ENCODE results near the gene BACE2. TPM values are rescaled to one million over a fixed set of nuclear protein-coding genes. Genes with fewer than 3 reads are reported as not detected.
A peak's percentile ranks its signal among the peaks of the same experiment; 100 is the strongest.
"Not testable (repeated sequence)": the region's sequence is repeated elsewhere in the genome, so short reads cannot be mapped to it uniquely, and the experiment has no call there.

The BACE2 gene
- total RNA-seq, 1 donor from 2014 or later = 174 TPM

GRCh38 chr21:41215856-41216408 lies 48.0 kb downstream of the BACE2 start:
- no peak for DNase-seq (ENCODE audit: low spot score)

GRCh38 chr21:41216486-41216885 lies 48.5 kb downstream of the BACE2 start:
- no peak for DNase-seq (ENCODE audit: low spot score)

GRCh38 chr21:41217671-41218385 lies 49.9 kb downstream of the BACE2 start:
- DNase-seq (ENCODE audit: low spot score) = peak; percentile 47

- DNase-seq (ENCODE audit: low spot score) = no peak
These were observed 51.7 kb downstream of the BACE2 start for GRCh38 chr21:41219498-41220207.

- no peak for DNase-seq (ENCODE audit: low spot score)
These were observed 52.3 kb downstream of the BACE2 start for GRCh38 chr21:41220208-41220733.

- no peak for DNase-seq (ENCODE audit: low spot score)
These were observed 54.5 kb downstream of the BACE2 start for GRCh38 chr21:41222247-41223068.

GRCh38 chr21:41226853-41227252 lies 58.9 kb downstream of the BACE2 start:
- no peak for DNase-seq (ENCODE audit: low spot score)

- no peak for DNase-seq (ENCODE audit: low spot score)
These were observed 59.5 kb downstream of the BACE2 start for GRCh38 chr21:41227357-41228005.

- DNase-seq (ENCODE audit: low spot score) = no peak
These were observed 60.0 kb downstream of the BACE2 start for GRCh38 chr21:41228006-41228370.

- DNase-seq (ENCODE audit: low spot score) = peak; percentile 67
These were observed 60.5 kb downstream of the BACE2 start for GRCh38 chr21:41228492-41228891.

GRCh38 chr21:41228958-41229357 lies 61.0 kb downstream of the BACE2 start:
- DNase-seq (ENCODE audit: low spot score) = no peak

GRCh38 chr21:41229509-41230248 lies 61.7 kb downstream of the BACE2 start:
- DNase-seq (ENCODE audit: low spot score) = no peak

GRCh38 chr21:41230497-41230896 lies 62.5 kb downstream of the BACE2 start:
- DNase-seq (ENCODE audit: low spot score) = no peak

GRCh38 chr21:41231060-41231459 lies 63.1 kb downstream of the BACE2 start:
- DNase-seq (ENCODE audit: low spot score) = no peak

GRCh38 chr21:41232013-41232412 lies 64.1 kb downstream of the BACE2 start:
- DNase-seq (ENCODE audit: low spot score) = no peak

- no peak for DNase-seq (ENCODE audit: low spot score)
These were observed 66.0 kb downstream of the BACE2 start for GRCh38 chr21:41233916-41234315.

GRCh38 chr21:41234569-41234968 lies 66.6 kb downstream of the BACE2 start:
- no peak for DNase-seq (ENCODE audit: low spot score)

- DNase-seq (ENCODE audit: low spot score) = no peak
These were observed 67.2 kb downstream of the BACE2 start for GRCh38 chr21:41235201-41235600.

- DNase-seq (ENCODE audit: low spot score) = no peak
These were observed 68.5 kb downstream of the BACE2 start for GRCh38 chr21:41236352-41236973.

- not testable (repeated sequence) for DNase-seq (ENCODE audit: low spot score)
These were observed 70.3 kb downstream of the BACE2 start for GRCh38 chr21:41238081-41238796.
